ENCODE measurements around the gene GYPE.
"Not testable (repeated sequence)": the region's sequence is repeated elsewhere in the genome, so short reads cannot be mapped to it uniquely, and the experiment has no call there.

GYPE gene

DNA sequence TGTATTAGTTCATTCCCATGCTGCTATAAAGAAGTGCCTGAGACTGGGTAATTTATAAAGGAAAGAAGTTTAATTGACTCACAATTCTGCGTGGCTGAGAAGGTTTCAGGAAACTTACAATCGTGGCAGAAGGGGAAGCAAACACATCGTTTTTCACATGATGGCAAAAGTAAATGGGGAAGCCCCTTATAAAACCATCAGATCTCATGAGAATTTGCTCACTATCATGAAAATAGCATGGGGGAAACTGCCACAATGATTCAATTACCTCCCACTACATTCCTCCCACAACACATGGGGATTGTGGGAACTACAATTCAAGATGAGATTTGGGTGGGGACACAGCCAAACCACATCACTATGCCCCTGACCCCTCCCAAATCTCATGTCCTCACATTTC, 35.4 kb downstream of the GYPE start:
- not testable (repeated sequence) for DNase-seq (ENCODE audit: low spot score)

DNA sequence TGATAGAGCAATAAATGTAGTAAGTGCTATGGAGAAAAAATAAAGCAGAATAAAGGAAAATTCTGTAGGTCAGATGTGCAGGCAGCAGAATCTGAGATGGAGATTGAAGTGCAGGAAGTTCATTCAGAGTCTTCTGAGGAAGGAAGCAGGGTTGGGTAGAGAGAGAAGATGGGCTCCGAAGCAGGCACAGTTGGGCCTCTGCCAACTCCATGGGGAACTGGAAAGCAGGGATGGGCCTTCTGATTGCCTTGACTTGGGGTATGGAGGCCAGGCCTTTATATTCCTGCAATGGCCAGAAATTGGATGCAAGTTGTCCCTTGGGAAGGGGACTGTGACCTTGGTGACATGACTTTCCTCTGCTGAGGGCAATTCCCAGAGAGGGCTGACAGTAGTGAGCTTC, 42.6 kb downstream of the GYPE start:
- not testable (repeated sequence) for DNase-seq (ENCODE audit: low spot score)

DNA sequence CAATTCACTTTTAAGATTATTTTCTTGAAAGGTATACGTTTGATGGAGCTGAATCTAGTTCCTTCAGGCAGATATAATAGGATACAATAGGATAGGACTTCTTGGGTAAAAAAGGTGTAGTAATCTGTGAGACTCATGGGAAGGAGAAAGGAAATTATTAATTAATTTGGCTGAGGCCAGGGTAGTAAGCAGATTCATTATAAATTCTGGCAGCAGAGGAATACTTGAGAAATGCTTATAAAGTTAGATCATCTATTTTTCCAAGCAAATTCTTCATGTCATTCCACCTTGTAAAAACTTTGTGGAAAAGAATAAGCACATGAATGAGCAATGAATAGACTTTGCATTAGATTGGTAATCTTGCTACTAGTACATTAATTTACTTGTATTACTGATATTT, 46.9 kb downstream of the GYPE start:
- DNase-seq (ENCODE audit: low spot score) = no peak

DNA sequence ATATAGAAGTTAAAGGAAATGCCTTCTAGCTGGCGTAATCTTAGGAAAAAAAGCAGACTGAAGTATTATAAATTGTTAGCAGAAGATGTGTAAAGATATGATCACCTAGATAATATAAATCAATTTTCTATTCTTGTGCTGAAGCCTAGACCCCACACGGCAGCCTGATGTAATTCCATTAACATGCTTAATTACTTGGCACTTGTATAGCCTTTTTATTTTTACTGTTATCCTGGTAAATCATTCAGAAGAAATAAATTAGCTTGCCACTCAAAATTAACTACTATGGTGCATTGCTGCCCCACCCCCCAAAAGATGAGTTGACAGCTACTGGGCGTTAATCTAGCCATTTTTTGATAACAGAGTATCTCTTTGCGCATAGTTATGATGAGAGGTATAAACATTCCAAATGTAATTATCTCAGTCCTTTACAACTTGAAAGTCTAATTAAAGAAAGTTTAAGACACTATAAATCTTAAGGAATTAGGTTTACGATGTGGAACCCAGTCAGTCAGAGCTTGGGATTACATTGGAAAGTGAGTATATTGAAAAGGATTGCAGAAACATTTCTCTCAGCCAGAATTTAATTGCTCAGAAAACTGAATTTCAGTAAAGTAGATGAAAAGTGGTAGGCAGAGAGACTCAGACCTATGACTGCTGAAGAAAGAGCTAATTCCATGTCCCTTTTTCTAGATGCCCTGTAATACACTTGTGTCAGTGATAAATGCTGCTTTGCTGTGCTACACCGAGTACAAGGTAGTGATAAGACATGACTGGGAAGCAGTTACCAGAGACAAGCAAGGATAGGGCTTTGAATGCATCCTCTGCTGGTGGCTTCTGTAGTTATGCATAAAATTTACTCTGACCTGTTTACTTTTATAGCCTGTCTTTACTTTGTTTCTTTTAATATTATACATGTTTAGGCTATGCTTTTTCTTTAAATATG, 47.7 kb downstream of the GYPE start:
- DNase-seq (ENCODE audit: low spot score) = peak; percentile 56

DNA sequence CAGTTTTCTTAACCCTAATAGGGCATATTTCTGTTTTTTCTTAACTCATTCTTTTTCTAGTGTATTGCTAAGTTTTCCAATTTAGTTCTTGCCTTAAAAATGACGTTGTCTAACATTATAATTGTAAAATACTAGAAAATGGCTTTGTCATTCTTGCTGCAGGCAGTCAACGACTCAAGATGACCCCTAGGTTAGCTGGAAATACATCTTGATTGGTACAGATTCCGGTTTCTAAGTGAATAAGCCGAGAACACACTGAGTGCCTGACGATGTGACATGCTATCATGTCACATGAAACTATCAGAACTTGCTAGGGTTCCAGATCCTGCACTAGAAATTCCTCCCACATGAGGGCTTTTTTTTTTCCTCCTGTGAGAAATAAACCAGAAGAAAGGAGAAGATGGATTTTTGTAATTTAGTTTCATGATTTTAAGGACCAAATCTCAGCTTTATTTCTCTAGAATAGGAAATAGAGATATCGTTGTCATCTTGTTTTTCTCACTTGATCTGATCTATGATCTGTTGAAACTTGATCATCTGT, 49.3 kb downstream of the GYPE start:
- not testable (repeated sequence) for DNase-seq (ENCODE audit: low spot score)

DNA sequence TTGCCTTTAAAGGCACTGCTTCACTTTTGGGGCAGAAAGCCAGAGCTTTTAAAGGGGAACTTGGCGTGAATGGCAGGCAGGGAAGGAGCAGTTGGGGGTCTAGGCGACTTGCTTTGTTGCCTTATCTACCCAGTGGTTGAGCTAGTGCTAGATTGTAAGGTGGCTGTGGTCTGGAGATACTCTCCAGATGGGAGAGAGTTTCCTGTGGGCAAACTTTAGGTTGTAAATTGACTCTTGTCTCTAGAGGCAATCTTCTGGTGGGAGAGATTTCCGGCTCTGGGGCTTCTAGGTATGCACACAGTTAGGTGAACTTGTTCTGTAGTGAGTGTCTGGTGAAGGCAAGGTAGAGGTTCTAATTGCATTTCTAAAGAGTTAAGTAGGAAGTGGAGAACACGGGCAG, 50.7 kb downstream of the GYPE start:
- DNase-seq (ENCODE audit: low spot score) = not testable (repeated sequence)

DNA sequence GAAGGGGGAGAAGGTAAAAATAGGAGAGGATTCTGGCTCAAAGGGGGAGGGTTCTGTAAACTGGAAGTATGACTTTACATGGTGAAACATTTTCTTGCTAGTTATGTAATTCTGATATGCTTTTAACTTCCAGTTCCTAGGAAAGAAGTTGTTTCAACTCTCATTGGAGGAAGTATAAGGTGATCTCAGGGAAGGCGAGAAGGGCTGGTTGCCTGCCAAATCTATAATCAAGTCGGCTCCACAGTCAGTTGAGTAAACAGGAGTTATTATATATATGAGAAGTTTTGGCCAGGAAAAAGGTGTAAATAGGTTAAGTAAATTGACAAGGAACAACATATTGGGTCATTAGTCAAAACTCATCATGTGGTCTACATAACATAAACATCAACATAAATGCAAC, 56.1 kb downstream of the GYPE start:
- DNase-seq (ENCODE audit: low spot score) = not testable (repeated sequence)

DNA sequence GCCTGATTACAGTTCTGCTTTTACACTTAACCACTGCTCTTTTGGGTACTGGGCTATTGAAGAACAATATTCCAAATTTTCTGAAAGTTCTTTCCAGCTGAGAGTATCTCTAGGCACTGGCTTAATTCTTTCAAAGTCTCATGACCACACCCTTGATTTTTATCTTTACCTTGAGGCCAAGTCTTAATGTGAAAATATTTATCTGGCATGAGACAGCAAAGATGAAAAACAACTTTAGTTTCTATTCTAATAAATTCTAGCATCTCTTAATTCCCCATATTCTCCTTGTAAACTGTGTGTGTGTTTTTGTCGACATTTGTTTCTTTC, 61.9 kb downstream of the GYPE start:
- peak; percentile 30 for DNase-seq (ENCODE audit: low spot score)

DNA sequence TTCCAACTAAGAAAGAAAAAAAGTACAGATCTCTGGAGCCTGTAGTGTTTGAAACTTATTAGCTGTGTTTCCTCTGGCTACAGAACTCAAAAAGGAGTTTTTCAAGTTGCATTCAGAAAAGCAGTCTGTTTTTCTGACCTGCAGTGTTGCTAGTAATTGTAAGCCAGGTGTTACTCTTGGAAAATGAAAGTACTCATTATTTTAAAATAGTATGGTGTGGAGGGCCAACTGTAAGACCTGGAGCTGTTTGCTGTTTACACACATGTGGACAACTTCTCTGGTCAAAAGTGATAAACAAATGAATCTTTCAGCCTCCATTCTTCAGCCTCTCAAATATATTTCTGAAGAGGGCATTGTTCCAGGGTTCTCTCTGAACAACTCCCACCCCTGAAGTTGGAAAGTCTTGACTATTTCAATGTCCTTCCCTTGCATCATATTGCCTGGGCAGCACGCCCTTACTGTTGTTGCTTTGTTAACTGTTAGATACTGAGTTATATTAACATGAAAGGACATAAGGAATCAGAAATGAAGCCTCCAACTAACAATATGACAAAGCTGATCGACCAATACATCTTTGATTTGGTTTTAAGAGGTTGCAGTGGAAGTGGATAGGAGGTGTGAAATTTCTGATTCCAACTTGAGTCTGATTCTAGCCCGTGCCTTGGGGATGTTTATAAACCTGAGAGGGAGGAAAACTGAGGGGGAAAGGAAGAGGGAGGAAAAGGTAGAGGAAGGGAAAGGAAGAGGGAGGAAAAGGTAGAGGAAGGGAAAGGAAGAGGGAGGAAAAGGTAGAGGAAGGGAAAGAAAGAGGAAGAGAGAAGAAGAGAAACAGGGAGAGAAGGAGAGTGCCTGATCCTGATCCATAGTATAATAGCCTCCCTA, 62.5 kb downstream of the GYPE start:
- DNase-seq (ENCODE audit: low spot score) = not testable (repeated sequence)

DNA sequence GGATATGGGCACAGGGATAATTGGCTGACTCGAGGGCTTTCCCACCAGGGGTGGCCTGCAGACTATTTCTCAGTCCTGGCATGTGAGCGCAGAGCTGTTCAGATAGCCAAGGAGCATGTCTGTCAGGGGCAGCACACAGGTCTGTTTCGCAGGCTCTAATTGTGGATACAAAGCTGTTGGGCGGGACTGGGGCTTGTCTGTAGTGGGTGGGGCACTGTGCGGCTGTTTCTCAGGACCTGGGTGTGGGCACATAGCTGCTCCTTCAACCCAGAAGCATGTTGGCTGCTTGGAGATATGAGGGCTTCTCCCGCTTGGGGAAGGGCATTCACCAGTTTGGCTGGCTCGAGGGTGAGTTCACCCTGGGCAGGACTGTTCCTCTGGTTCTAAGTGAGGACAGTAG, 65.9 kb downstream of the GYPE start:
- DNase-seq (ENCODE audit: low spot score) = peak; percentile 35

DNA sequence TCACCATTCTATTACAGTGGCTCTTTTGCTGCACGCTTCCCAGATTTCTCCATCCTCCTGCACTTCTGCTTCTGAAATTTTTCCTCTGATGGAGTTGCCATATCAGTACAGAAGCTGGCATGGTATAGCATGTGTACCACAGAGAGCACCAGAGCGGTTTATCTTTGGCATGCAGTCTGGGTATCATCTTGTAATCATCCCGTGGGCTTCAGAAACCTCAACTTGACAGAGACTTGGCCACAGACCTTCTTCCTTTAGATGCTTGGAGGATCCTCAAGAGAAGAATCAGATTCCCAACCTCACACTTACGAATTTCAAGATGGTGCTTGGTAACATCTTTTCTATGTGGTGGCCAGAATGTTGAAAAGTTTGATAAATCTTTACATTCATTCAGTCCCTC, 71.2 kb downstream of the GYPE start:
- DNase-seq (ENCODE audit: low spot score) = not testable (repeated sequence)

DNA sequence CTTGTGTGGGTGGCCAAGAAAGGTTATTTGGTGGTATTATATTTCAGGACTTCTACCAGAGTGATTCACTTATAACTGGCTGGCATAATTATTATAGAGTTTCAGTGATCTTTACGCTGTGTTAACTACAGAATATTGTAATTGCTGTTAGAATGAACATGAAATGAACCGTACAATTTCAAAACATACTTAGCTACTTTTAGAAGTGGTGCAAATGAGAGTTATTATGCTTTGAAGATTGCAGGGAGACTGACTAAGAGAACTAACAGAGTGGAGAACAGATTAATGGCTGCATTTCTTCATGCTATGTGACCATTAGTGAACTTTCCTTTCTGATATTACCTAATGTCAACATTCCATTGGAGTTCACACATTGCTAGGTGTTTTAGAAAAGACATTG, 71.7 kb downstream of the GYPE start:
- not testable (repeated sequence) for DNase-seq (ENCODE audit: low spot score)

DNA sequence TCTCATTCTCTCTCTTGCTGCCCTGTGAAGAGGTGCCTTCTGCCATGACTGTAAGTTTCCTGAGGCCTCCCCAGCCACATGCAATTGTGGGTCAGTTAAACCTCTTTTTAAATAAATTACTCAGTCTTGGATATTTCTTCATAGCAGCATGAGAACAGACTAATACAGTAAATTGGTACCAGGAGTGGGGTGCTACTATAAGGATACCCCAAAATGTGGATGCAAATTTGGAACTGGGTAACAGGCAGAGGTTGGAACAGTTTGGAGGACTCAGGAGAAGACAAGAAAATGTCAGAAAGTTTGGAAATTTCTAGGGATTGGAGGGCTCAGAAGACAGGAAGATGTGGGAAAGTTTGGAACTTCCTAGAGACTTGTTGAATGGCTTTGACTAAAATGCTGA, 74.8 kb downstream of the GYPE start:
- not testable (repeated sequence) for DNase-seq (ENCODE audit: low spot score)

DNA sequence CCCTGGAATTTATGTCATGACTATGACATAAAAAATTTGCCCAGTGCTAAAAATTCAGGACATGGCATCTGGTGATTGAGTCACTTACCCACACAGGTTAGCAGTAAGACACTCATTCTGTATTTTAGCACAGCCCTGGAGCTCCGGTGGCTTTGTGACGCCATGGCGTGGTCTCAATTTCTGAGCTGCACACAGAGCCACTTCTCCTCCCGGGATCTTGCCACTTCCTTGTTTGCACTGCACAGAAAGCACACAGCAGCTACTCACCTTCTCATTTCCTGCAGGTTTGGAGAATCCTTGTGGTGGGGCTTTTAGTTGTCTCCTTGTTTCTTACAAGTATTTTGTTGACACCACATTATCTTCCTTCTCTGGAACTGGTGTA, 76.1 kb downstream of the GYPE start:
- DNase-seq (ENCODE audit: low spot score) = not testable (repeated sequence)

Measured in hematopoietic multipotent progenitor cell treated with erythropoietin and hydrocortisone succinate and interleukin-3 and kit ligand, for 17 days (in vitro differentiated cells).